GM12878 (cell line): Measurements from ENCODE around the gene FAM156B. TPM values are rescaled to one million over a fixed set of nuclear protein-coding genes. Genes with fewer than 3 reads are reported as not detected.
"Not testable (repeated sequence)": the region's sequence is repeated elsewhere in the genome, so short reads cannot be mapped to it uniquely, and the experiment has no call there.

Source experiments
- ATAC-seq: fragments of 200-7000 bp; cut with Tn5 transposase; 3 replicates; pipeline ENCODE4 v1.9.1; 2020; ENCODE audit warnings: mild to moderate bottlenecking, moderate library complexity
- BruUV-seq: library from RNA; stranded (reverse); fragments of 400-500 nt; replicated peaks from 2 replicates; lab custom pipeline; 2021; lab: Mats Ljungman, UMichigan
- CTCF ChIA-PET: fragments of 300-600 bp; sonication (Branson Sonifier 250); formaldehyde crosslinking; extraction: SDS; loops from one replicate; lab custom pipeline; 2021; ENCODE audit warnings: inconsistent platforms; lab: Yijun Ruan, JAX
- POLR2A ChIA-PET: fragments of 350-600 bp; formaldehyde crosslinking; extraction: SDS; loops from one replicate; lab custom pipeline; 2021; ENCODE audit warnings: inconsistent platforms; lab: Charles Lee
- RAD21 ChIA-PET: fragments of 300-600 bp; sonication (Branson Sonifier 250); formaldehyde crosslinking; loops from one replicate; lab custom pipeline; 2023; ENCODE audit warnings: antibody characterized with exemption; ENCODE audit not compliant: unreplicated experiment; lab: Charles Lee
- SMC1A ChIA-PET: fragments of 300-600 bp; sonication (Branson Sonifier 250); formaldehyde crosslinking; loops from one replicate; lab custom pipeline; 2023; ENCODE audit not compliant: unreplicated experiment, uncharacterized antibody; lab: Charles Lee
- DNase-seq: peaks from one replicate; pipeline ENCODE4 v3.0.0-alpha.2; 2011; ENCODE audit warnings: low read depth, low spot score
- FAIRE-seq: peaks from 3 replicates; lab custom pipeline; 2011; peaks lifted over from hg19 to GRCh38; lab: Jason Lieb, UNC
- H2AFZ ChIP-seq: 2 replicates; pipeline ENCODE4 v1.6.0; 2011; ENCODE audit warnings: low read depth, low read length, control low read depth; ENCODE audit not compliant: control insufficient read depth
- H3K27ac ChIP-seq: 2 replicates; pipeline ENCODE4 v1.5.1; 2011; ENCODE audit warnings: control low read depth; ENCODE audit not compliant: control insufficient read depth, insufficient read depth
- H3K27me3 ChIP-seq, 2 experiments: replicated peaks in 1 of 2; 2 replicates each; pipeline versions ENCODE4 v1.6.0 to v1.6.1; 2011; ENCODE audit warnings: low read length in 1 of 2; ENCODE audit not compliant: control insufficient read depth in 2 of 2, insufficient read depth in 2 of 2
- H3K36me3 ChIP-seq, 2 experiments: 2 replicates each; pipeline ENCODE4 v1.5.1; 2011; ENCODE audit warnings: low read length in 1 of 2; ENCODE audit not compliant: control insufficient read depth in 2 of 2, insufficient read depth in 2 of 2
- H3K4me1 ChIP-seq: 2 replicates; pipeline ENCODE4 v1.6.1; 2011; ENCODE audit warnings: mild to moderate bottlenecking, low read length, moderate library complexity, mixed read lengths; ENCODE audit not compliant: control insufficient read depth, insufficient read depth
- H3K4me2 ChIP-seq: 2 replicates; pipeline ENCODE4 v1.6.0; 2011; ENCODE audit warnings: control low read depth; ENCODE audit not compliant: control insufficient read depth, insufficient read depth
- H3K4me3 ChIP-seq: fragments of 200-600 bp; sonication (generic); 2 replicates; pipeline ENCODE4 v1.5.1; 2016
- H3K79me2 ChIP-seq: 2 replicates; pipeline ENCODE4 v1.6.0; 2011; ENCODE audit warnings: low read length; ENCODE audit not compliant: control insufficient read depth, insufficient read depth
- H3K9ac ChIP-seq: 2 replicates; pipeline ENCODE4 v1.8.0; 2011; ENCODE audit warnings: low read length, control low read depth, mixed read lengths; ENCODE audit not compliant: control insufficient read depth, insufficient read depth
- H3K9me3 ChIP-seq: replicated peaks from 3 replicates; pipeline ENCODE4 v1.5.1; 2011; ENCODE audit warnings: mild to moderate bottlenecking, low read length; ENCODE audit not compliant: control insufficient read depth, insufficient read depth
- H4K20me1 ChIP-seq: 2 replicates; pipeline ENCODE4 v1.6.0; 2011; ENCODE audit not compliant: control insufficient read depth, insufficient read depth
- CTCF ChIP-seq, 3 experiments: IDR thresholded peaks in 2 of 3; conservative IDR thresholded peaks in 1 of 3; 2 replicates each; pipeline ENCODE4 v1.5.1; 2011; ENCODE audit warnings: low read depth in 3 of 3, low read length in 3 of 3, mild to moderate bottlenecking in 3 of 3, control low read depth in 2 of 3, moderate library complexity in 2 of 3, inconsistent platforms in 1 of 3, mixed read lengths in 1 of 3; ENCODE audit not compliant: control insufficient read depth in 2 of 3, insufficient read depth in 1 of 3; ENCODE audit errors: extremely low read depth in 1 of 3
- IKZF2 ChIP-seq, 2 experiments: fragments of 450-650 bp; IDR thresholded peaks; 2 replicates each; pipeline ENCODE4 v1.6.1; 2017; ENCODE audit warnings: mild to moderate bottlenecking in 2 of 2, moderate library complexity in 2 of 2
- WGBS: methylation state at CpG from one replicate; pipeline ENCODE4 v1.1.6; 2016; ENCODE audit warnings: low lambda C conversion rate; ENCODE audit not compliant: insufficient replicate concordance, insufficient coverage; ENCODE audit errors: missing lambda C conversion rate; 5-methylcytosine and 5-hydroxymethylcytosine counted together
- in situ Hi-C: fragments of 300-500 bp; cut with MboI; formaldehyde crosslinking; loops from 9 replicates; pipeline ENCODE4 v1.14.3; 2018; ENCODE audit warnings: mixed read lengths
- intact Hi-C: fragments of 100-400 bp; cut with micrococcal nuclease; formaldehyde crosslinking; loops from one replicate; pipeline ENCODE4 v1.14.2; 2022; ENCODE audit not compliant: unreplicated experiment
- polyA plus RNA-seq, 11 experiments: library from polyadenylated mRNA; depleted of rRNA in 4 of 11; unstranded in 6 of 11; stranded (reverse) in 5 of 11; fragments of >200 nt; fragmentation: Nextera tagmentation in 4 of 11; fragmentation: Illumina TruSeq in 1 of 11; extraction: Ambion mirVana in 4 of 11; extraction: Trizol in 1 of 11; gene quantifications; 1 replicate in 1 of 11; 2 replicates in 10 of 11; pipeline versions ENCODE4 v1.2.1 to v1.2.3, GENCODE V29; 2011 to 2016; ENCODE audit warnings: inconsistent platforms in 2 of 11, missing spikeins in 2 of 11, low read depth in 1 of 11
- total RNA-seq, 4 experiments: library from RNA; depleted of rRNA in 3 of 4; stranded (reverse); fragments of >200 nt in 3 of 4; fragmentation: Illumina TruSeq in 1 of 4; extraction: Trizol in 1 of 4; gene quantifications; 2 replicates each; pipeline versions ENCODE4 v1.2.1 to v1.2.3, GENCODE V29; 2013 to 2021

Gene FAM156B
- total and polyA plus RNA-seq, 10 of the 15 experiments (the other 5 are each of a cell fraction or from before 2014, with no cell fraction given) = 0.53 to 27.9 (median 16.8) TPM

- no peak for TF ChIP-seq CTCF (IDR thresholded peaks at IDR 0.05 in 2 of 3, conservative IDR thresholded peaks at IDR 0.05 in 1 of 3; ENCODE audit: control insufficient read depth in 2 of 3, extremely low read depth in 1 of 3, insufficient read depth in 1 of 3, low read depth in 3 of 3, low read length in 3 of 3)
- no peak for TF ChIP-seq IKZF2 (IDR thresholded peaks at IDR 0.05)
Observed at GRCh38 chrX:52923781-52924241, 26.7 kb downstream of the FAM156B start (continued).

GRCh38 chrX:52930214-52930613 is 33.1 kb downstream of the FAM156B start:
- H3K27ac ChIP-seq = not testable (repeated sequence)

More at GRCh38 chrX:52930214-52930613, 33.1 kb downstream of the FAM156B start:
- H3K4me2 ChIP-seq, H3K79me2 ChIP-seq, H3K9me3 ChIP-seq, H3K4me3 ChIP-seq, BruUV-seq, RAD21 ChIA-PET, H3K36me3 ChIP-seq, H3K4me1 ChIP-seq, CTCF ChIA-PET, FAIRE-seq, ATAC-seq, in situ Hi-C loops, SMC1A ChIA-PET, H3K9ac ChIP-seq, DNase-seq, H4K20me1 ChIP-seq, H3K27me3 ChIP-seq, intact Hi-C loops, H2AFZ ChIP-seq, POLR2A ChIA-PET: not testable (repeated sequence)
- 75% methylated on average over 6 of the region's 6 CpGs for WGBS
